Vagina (tissue), 2 donors: Measurements from ENCODE around the gene ZBTB40. TPM values are rescaled to one million over a fixed set of nuclear protein-coding genes. Genes with fewer than 3 reads are reported as not detected.

Source experiments
- DNase-seq, 2 donors: peaks; one replicate each; pipeline ENCODE4 v3.0.0-alpha.2; 2017; ENCODE audit errors: extremely low spot score in 2 of 2
- H3K27ac ChIP-seq: fragments of 200-600 bp; sonication (generic); one replicate; pipeline ENCODE4 v1.5.1; 2019
- H3K27me3 ChIP-seq: fragments of 200-600 bp; sonication (generic); one replicate; pipeline ENCODE4 v1.5.1; 2019
- H3K36me3 ChIP-seq, 2 donors: fragments of 200-600 bp; sonication (generic); one replicate each; pipeline ENCODE4 v1.5.1; 2017 to 2019
- H3K4me1 ChIP-seq: fragments of 200-600 bp; sonication (generic); one replicate; pipeline ENCODE4 v1.5.1; 2019
- H3K4me3 ChIP-seq, 2 donors: fragments of 200-600 bp; sonication (generic); 1 replicate in 1 of 2; 2 replicates in 1 of 2; pipeline ENCODE4 v1.5.1; 2016 to 2019
- H3K9me3 ChIP-seq: fragments of 200-600 bp; sonication (generic); one replicate; pipeline ENCODE4 v1.5.1; 2019
- POLR2A ChIP-seq, 2 donors: fragments of 450-650 bp; IDR thresholded peaks; one replicate each; pipeline ENCODE4 v1.6.1; 2017; ENCODE audit warnings: antibody characterized with exemption in 2 of 2, mild to moderate bottlenecking in 2 of 2, moderate library complexity in 2 of 2
- POLR2AphosphoS5 ChIP-seq, 2 donors: sonication (generic); formaldehyde crosslinking; IDR thresholded peaks; one replicate each; pipeline ENCODE4 v1.9.0; 2017; ENCODE audit warnings: antibody characterized with exemption in 2 of 2, mild to moderate bottlenecking in 2 of 2, low read depth in 1 of 2; ENCODE audit not compliant: insufficient read depth in 1 of 2
- intact Hi-C: fragments of 100-400 bp; cut with DNase I; formaldehyde crosslinking; loops from one replicate; pipeline ENCODE4 v1.15.1; 2023
- total RNA-seq: library from RNA; depleted of rRNA; stranded (reverse); fragments of >200 nt; gene quantifications from one replicate; pipeline ENCODE4 v1.2.3, GENCODE V29; 2016
- TF ChIP-seq, protein P1 (sequence below), 3 experiments: fragments of 450-650 bp in 2 of 3; fragments of 200-600 bp in 1 of 3; sonication (generic) in 1 of 3; IDR thresholded peaks; one replicate each; pipeline ENCODE4 v1.5.1; 2017 to 2019; ENCODE audit warnings: antibody characterized with exemption in 3 of 3, mild to moderate bottlenecking in 2 of 3, moderate library complexity in 2 of 3

ZBTB40 gene
- total RNA-seq, 1 donor from 2014 or later, result 14.7 TPM

GRCh38 chr1:22551591-22551990 is 99.9 kb downstream of the ZBTB40 start:
- Histone ChIP-seq H3K4me3 (no peak overlapping the region), H3K36me3 (no peaks in the 10 kb centered on the region), H3K9me3 (no peaks in the 10 kb centered on the region), H3K27ac (no peak overlapping the region), H3K27me3 (no peaks in the 10 kb centered on the region), H3K4me1 (no peaks in the 10 kb centered on the region)
- DNase-seq, result no peak
- no peak for TF ChIP-seq POLR2AphosphoS5 (IDR thresholded peaks at IDR 0.05; ENCODE audit: insufficient read depth in 1 of 2, low read depth in 1 of 2)
- TF ChIP-seq, protein P1, sequence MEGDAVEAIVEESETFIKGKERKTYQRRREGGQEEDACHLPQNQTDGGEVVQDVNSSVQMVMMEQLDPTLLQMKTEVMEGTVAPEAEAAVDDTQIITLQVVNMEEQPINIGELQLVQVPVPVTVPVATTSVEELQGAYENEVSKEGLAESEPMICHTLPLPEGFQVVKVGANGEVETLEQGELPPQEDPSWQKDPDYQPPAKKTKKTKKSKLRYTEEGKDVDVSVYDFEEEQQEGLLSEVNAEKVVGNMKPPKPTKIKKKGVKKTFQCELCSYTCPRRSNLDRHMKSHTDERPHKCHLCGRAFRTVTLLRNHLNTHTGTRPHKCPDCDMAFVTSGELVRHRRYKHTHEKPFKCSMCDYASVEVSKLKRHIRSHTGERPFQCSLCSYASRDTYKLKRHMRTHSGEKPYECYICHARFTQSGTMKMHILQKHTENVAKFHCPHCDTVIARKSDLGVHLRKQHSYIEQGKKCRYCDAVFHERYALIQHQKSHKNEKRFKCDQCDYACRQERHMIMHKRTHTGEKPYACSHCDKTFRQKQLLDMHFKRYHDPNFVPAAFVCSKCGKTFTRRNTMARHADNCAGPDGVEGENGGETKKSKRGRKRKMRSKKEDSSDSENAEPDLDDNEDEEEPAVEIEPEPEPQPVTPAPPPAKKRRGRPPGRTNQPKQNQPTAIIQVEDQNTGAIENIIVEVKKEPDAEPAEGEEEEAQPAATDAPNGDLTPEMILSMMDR (IDR thresholded peaks at IDR 0.05), result no peak
- no peak for TF ChIP-seq POLR2A (IDR thresholded peaks at IDR 0.05)
- intact Hi-C loops, result no loop called here

DNA sequence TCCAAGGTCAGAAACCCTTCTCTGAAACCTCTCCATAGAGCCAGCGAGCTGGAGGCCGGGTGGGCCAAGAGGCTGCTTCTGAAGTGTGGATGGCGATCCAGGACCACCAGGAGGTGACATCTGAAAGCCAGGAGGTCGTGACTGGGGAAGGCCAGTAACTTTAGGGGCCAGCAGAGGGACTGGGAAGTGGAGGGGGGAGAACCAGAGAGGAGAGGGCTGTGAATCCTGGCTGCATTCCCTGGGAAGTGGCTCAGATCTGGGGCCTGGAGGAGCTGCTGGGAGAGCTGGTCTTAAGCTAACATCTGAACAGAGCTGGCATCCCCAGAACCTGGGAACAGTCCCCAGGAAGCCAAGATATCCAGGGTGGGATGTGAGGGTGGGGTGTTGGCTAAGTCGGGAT is 100.4 kb downstream of the ZBTB40 start:
- intact Hi-C loops, result no loop called here

GRCh38 chr1:22553104-22553880 is 101.6 kb downstream of the ZBTB40 start:
- H3K36me3 ChIP-seq, result no peaks in the 10 kb centered on the region
- no peak for DNase-seq
- no peak for TF ChIP-seq POLR2A (IDR thresholded peaks at IDR 0.05)
- TF ChIP-seq, protein P1 (IDR thresholded peaks at IDR 0.05), result no peak
- no peak for TF ChIP-seq POLR2AphosphoS5 (IDR thresholded peaks at IDR 0.05; ENCODE audit: insufficient read depth in 1 of 2, low read depth in 1 of 2)
- H3K4me1 ChIP-seq, result no peaks in the 10 kb centered on the region
- H3K9me3 ChIP-seq, result no peaks in the 10 kb centered on the region
- H3K27me3 ChIP-seq, result no peaks in the 10 kb centered on the region
- no peak overlapping the region for H3K4me3 ChIP-seq
- H3K27ac ChIP-seq, result no peak overlapping the region
- intact Hi-C loops, result no loop called here

More for the DNA sequence above, 100.4 kb downstream of the ZBTB40 start:
- Histone ChIP-seq H3K27me3 (no peaks in the 10 kb centered on the region), H3K27ac (no peak overlapping the region), H3K4me3 (no peak overlapping the region), H3K36me3 (no peaks in the 10 kb centered on the region), H3K9me3 (no peaks in the 10 kb centered on the region), H3K4me1 (no peaks in the 10 kb centered on the region)
- TF ChIP-seq, protein P1 (IDR thresholded peaks at IDR 0.05), result no peak
- TF ChIP-seq POLR2AphosphoS5 (IDR thresholded peaks at IDR 0.05; ENCODE audit: insufficient read depth in 1 of 2, low read depth in 1 of 2) (no peak), POLR2A (IDR thresholded peaks at IDR 0.05) (no peak)
- DNase-seq, result no peak

DNA sequence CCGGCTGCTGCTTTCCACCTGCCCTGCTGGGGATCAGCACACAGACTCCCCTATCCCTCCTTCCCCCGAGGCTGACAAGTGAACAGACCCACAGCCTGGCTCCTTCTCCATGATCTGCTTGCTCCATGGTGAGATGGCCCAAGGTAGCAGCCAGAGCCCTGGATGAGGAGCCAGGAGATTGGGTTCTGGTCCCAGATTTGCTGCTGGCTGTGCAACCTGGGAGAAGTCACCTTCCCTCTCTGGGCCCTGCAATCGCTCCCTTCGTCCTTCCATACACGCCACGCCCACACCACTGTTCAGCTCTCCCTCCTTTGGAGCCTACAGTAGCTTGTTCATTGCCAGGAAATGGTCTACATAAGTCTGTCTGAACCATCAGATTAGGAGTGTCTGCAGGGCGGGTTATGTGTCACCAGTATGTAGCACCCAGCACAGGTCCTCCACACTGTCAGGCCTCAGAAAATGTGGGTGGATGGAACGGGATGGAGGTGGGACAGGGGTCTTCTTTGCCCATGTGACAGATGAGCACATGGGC is 102.4 kb downstream of the ZBTB40 start:
- no peaks in the 10 kb centered on the region for H3K36me3 ChIP-seq
- no peak for TF ChIP-seq POLR2A (IDR thresholded peaks at IDR 0.05)
- no peak for TF ChIP-seq POLR2AphosphoS5 (IDR thresholded peaks at IDR 0.05; ENCODE audit: insufficient read depth in 1 of 2, low read depth in 1 of 2)
- TF ChIP-seq, protein P1 (IDR thresholded peaks at IDR 0.05), result no peak
- no peak for DNase-seq
- H3K27ac ChIP-seq, result no peak overlapping the region
- intact Hi-C loops, result no loop called here
- no peaks in the 10 kb centered on the region for H3K27me3 ChIP-seq
- no peaks in the 10 kb centered on the region for H3K4me1 ChIP-seq
- H3K9me3 ChIP-seq, result no peaks in the 10 kb centered on the region
- no peak overlapping the region for H3K4me3 ChIP-seq

- H3K4me1 ChIP-seq, result no peaks in the 10 kb centered on the region
- no peak overlapping the region for H3K4me3 ChIP-seq
- intact Hi-C loops, result no loop called here
- H3K36me3 ChIP-seq, result no peaks in the 10 kb centered on the region
- no peak for DNase-seq
- TF ChIP-seq, protein P1 (IDR thresholded peaks at IDR 0.05), result no peak
- TF ChIP-seq POLR2AphosphoS5 (IDR thresholded peaks at IDR 0.05; ENCODE audit: insufficient read depth in 1 of 2, low read depth in 1 of 2), result no peak
- no peak for TF ChIP-seq POLR2A (IDR thresholded peaks at IDR 0.05)
- no peaks in the 10 kb centered on the region for H3K9me3 ChIP-seq
- H3K27ac ChIP-seq, result no peak overlapping the region
- no peaks in the 10 kb centered on the region for H3K27me3 ChIP-seq
Measured at GRCh38 chr1:22555371-22555656, 103.7 kb downstream of the ZBTB40 start.
